ENCODE data around the gene COA6.

DNA sequence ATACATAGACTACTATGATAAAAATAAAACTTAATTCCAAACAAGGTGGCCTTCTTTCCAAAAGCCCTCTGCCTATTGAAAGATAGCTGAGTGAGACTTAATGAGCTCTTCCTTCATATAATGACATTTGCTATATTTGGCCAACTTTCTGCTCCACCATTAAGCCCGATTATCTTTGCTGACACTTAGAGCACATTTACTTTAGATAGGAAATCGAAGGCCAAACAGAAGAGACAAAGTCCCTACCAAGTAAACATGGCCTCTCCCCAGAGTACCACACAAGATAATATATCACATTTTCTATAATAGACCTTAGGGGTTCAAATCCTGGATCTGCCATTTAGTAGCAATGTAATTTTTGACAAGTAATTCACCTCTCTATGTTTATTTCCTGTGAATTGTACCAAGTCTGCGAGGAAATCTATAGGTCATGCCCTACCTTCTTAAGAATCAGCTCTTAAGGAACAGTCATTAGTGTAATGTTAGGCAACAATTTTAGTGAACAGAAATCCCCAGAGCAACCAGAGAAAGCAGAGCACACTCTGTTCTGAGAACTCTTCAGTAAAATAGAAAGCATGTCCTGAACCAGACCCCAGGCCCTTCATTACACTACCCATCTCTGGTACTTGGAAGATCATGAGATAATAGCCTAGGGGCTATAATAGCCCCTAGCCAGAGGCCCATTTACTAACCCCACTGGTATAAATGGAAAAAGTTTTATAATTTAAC lies 17.3 kb upstream of the COA6 start:
- TF ChIP-seq CTCF (IDR thresholded peaks at IDR 0.05 in 8 of 11, conservative IDR thresholded peaks at IDR 0.05 in 3 of 11) = no peak
- TF ChIP-seq POLR2A (IDR thresholded peaks at IDR 0.05) = no peak
